GM12891 (cell line): ENCODE results near the gene KBTBD4.

ENCODE experiments used
- DNase-seq: peaks from one replicate; pipeline ENCODE4 v3.0.0; 2011; ENCODE audit warnings: low spot score; ENCODE audit not compliant: insufficient read length
- FAIRE-seq: peaks from 2 replicates; lab custom pipeline; 2011; peaks lifted over from hg19 to GRCh38; lab: Jason Lieb, UNC
- PAX5 ChIP-seq: IDR thresholded peaks from 2 replicates; pipeline ENCODE4 v1.6.1; 2011; ENCODE audit warnings: low read length, moderate library complexity, mild to moderate bottlenecking; ENCODE audit not compliant: insufficient read depth, severe bottlenecking
- POLR2A ChIP-seq: IDR thresholded peaks from 2 replicates; pipeline ENCODE4 v1.6.1; 2011; ENCODE audit warnings: low read depth, low read length, control low read depth
- POLR2AphosphoS5 ChIP-seq: IDR thresholded peaks from 2 replicates; pipeline ENCODE4 v1.6.1; 2011; ENCODE audit warnings: low read depth, low read length, control low read depth
- POU2F2 ChIP-seq: IDR thresholded peaks from 2 replicates; pipeline ENCODE4 v1.6.1; 2011; ENCODE audit warnings: low read depth, mild to moderate bottlenecking, control low read depth, low read length, moderate library complexity
- SPI1 ChIP-seq: IDR thresholded peaks from 2 replicates; pipeline ENCODE4 v1.6.1; 2011; ENCODE audit warnings: low read depth, low read length, control low read depth
- TAF1 ChIP-seq: IDR thresholded peaks from 2 replicates; pipeline ENCODE4 v1.6.1; 2011; ENCODE audit warnings: low read depth, low read length, control low read depth

The KBTBD4 gene

DNA sequence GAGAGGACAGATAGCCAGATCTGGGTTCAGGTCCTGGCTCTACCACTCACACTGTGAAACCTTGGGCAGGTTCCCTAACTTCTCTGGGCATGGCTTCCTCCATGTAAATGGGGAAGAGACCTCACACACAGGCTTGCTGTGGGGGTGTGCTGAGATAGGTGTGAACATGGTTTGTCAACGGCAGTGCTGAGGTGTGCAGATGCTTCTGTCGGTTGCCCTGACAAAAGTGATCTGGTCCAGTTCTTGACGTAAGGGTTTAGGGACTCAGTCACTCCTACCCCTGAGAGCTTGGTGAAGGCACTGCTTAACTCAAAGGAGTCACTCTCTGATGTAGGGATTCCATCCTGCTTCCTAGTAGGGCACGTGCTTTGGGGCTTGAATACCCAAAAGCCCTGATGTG is 13.5 kb upstream of the KBTBD4 start:
- no peak for TF ChIP-seq SPI1
- no peak for TF ChIP-seq TAF1
- no peak for TF ChIP-seq PAX5
- no peak for TF ChIP-seq POLR2AphosphoS5
- TF ChIP-seq POLR2A, result no peak
- DNase-seq, result no peak
- no peak for FAIRE-seq

DNA sequence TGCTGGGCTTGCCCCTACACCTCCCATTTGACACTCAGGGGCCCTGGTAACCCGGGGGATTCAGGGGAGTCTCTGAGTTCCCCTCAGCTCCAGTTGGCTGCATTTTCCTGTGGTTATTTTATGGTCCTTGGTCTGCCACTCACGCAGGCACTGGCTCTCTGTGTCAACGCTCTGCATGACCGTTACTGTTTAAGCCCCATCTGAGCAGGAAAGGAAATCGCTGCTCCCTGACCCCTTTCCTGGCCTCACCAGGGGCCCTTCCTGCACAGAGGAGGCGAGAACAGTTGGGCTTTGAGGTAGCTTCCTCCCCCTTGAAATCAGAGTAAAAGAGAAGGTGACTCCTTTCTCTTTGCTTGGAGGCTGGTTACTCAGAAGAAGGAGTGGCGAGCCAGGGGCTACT is 13.0 kb upstream of the KBTBD4 start:
- DNase-seq (no peak), FAIRE-seq (peak; percentile 47)
- TF ChIP-seq POLR2AphosphoS5 (no peak), POLR2A (no peak), POU2F2 (no peak), SPI1 (no peak), PAX5 (no peak), TAF1 (no peak)

DNA sequence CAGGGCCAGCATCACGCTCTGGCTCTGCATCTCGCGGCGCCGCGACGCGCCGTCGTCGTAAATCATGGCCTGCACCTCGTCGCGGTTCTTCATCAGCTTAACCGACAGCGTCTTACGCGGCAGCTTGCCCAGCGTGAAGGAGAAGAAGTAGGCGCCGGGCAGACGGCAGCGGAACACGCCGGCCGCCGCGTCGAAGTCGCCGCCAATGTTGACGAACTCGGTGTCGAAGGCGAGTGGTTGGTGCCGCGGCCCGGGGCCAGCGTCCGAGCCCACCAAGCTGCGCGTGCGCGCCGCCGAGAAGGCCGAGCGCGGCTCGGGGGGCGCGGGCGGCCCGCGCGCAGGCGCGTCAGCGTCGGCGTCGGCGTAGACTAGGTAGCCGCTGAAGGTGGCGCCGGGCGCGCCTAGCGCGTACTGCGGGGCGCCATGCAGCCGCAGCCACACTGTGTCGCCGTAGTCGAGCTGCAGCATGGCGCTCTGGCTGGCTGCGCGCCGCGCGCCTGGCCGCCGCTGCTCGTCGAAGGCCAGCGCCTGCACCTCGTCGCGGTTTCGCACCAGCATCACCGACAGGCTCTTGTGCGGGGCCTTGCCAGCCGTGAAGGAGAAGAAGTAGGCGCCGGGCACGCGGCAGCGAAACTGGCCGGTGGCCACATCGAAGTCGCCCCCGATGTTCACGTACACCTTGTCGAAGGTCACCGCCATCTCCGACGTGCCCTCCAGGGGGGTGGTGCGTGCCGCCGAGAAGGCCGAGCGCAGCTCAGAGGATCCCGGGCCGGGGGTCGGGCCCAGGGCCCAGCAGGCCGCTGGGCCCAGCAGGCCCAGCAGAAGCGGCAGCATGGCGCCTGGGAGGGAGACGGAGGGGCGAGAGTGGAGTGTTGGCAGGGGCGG is 11.4 kb upstream of the KBTBD4 start:
- no peak for DNase-seq
- FAIRE-seq, result no peak
- TF ChIP-seq PAX5, result no peak
- no peak for TF ChIP-seq SPI1
- TF ChIP-seq POLR2AphosphoS5, result no peak
- TF ChIP-seq POLR2A, result no peak
- no peak for TF ChIP-seq POU2F2
- TF ChIP-seq TAF1, result no peak

DNA sequence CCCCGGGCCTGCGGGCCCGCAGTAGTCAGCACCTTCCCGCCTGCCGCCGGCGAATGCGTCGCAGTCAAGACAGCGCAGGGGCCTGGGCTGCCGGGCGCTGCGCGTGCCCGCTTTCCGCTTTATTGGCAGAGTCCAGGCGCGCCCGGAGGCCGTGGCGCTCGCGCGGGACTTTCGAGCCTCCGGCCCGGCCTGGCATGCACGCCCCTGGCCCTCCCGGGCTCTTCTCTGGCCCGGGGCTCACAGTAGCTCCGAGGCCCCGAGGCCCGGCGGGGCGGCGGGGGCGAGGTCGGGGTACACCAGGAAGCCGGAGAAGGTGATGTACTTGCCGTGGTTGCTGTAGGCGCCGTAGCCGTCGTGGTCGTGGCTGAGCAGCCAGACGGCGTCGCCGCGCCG is 10.8 kb upstream of the KBTBD4 start:
- TF ChIP-seq TAF1, result no peak
- no peak for TF ChIP-seq POLR2A
- DNase-seq (no peak), FAIRE-seq (no peak)

DNA sequence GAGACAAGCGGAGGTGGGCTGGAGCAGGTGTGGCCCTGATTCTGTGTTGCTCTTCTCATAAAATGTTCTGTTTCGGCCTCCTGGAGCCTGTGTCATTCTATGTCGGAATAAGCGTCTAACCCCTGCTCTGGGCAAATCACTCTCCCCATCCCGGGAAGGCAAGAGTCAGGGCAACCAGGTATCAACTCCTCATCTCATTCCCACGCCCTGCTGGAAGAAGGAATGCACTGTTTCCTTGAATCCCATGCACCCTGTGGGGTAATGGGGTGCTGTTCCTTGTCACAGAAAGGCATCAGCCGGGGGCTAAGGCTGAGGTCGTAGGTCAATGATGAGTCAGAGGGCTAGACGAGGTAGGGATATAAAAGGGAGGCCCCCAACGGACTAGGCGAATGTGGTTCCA is 10.3 kb upstream of the KBTBD4 start:
- FAIRE-seq (no peak), DNase-seq (no peak)
- TF ChIP-seq SPI1 (no peak), PAX5 (no peak)

DNA sequence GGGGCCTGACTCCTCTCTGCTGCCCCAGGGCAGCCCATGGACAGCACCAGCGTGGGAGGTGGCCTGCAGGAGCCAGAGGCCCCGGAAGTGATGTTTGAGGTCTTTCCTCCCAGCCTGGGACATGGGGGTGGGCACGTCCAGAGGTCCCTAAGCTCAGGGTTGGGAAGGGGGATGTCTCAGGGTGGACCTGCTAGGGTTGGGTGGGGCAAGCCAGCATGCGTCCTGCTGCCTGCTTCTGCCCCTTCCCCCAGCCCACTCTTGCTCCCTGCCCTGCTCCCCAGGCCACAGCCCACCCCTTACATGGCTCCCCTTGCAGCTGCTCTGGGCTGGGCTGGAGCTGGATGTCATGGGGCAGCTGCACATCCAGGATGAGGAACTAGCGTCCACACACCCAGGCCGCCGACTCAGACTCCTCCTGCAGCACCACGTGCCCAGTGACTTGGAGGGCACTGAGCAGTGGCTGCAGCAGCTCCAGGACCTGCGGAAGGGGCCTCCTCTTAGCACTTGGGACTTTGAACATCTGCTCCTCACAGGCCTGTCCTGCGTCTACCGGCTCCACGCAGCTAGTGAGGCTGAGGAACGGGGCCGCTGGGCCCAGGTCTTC is 9.1 kb upstream of the KBTBD4 start:
- TF ChIP-seq SPI1 (no peak), POLR2A (no peak), POU2F2 (no peak), PAX5 (no peak), TAF1 (no peak), POLR2AphosphoS5 (no peak)
- no peak for FAIRE-seq
- no peak for DNase-seq

DNA sequence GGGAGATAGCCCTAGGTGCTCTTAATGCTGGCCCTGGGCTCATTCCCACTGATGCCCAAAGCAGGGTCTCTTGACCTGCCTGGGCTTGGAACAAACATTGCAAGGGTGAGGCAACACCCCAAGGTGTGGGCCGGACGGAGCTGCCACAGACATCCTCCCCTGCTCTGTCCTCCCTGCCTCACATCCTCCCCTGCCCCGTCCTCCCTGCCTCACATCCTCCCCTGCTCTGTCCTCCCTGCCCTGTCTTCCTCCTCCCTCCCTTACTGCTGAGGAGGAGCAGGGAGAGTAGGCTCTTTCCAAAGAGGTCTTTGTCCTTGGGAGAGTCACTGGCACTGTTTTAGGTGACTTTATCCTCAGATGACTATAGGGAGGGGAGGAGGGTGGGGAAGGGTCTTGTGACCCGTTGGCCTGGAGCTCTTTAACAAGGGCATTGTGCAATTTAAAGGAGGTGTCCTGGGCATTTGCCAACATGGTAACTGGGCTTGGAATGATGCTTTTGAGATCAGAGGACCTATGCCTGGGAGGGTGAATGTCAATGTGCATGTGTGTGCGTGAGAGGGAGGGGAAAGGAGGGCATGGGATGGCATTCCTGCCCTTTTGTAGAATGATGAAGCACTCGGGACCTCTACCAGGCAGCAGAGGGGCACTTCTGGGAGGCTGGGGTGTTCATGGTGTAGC is 8.4 kb upstream of the KBTBD4 start:
- TF ChIP-seq TAF1, result no peak
- FAIRE-seq (no peak), DNase-seq (no peak)

DNA sequence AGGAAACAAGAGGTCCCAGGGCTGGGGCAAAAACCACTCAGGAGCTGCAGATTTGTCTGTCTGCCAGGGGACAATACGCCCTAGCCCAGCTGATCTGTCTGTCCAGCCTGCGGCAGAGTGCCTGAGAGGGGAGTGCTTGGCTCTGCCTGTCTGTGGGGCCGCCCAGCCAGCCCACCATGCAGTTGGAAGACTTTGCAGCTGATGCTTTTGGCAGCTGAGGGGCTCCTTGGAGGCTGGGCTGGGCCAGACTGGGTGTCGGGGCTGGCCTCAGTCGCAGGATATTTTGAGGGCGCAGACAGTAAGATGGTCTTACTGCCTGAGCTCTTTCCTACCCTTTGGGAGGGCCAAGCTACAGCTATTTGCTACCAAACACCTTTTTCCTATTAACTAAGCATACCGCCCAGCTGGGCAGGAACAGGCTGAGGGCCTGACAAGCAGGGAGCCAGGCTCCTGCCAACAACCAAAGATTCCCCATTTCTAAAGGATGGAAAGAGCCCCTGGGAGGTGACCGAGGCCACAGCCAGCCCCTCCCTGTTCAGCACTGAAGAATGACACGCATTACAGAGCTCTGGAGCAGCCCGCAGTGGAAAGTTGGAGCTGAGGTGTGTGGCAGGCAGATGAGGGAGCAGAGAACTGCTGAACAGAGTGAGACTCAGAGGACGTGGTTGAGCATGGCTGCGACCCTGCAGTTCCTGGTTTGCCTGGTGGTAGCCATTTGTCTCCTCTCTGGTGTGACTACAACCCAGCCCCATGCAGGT is 7.5 kb upstream of the KBTBD4 start, which contains the start of gene FAM180B:
Gene FAM180B, plus strand, starts transcription at position 581 of the 758 bp plus-strand sequence. Its CDS starts 91 bp downstream, at position 672.
- no peak for FAIRE-seq
- TF ChIP-seq POU2F2 (no peak), TAF1 (no peak), POLR2A (no peak)
- DNase-seq, result no peak

DNA sequence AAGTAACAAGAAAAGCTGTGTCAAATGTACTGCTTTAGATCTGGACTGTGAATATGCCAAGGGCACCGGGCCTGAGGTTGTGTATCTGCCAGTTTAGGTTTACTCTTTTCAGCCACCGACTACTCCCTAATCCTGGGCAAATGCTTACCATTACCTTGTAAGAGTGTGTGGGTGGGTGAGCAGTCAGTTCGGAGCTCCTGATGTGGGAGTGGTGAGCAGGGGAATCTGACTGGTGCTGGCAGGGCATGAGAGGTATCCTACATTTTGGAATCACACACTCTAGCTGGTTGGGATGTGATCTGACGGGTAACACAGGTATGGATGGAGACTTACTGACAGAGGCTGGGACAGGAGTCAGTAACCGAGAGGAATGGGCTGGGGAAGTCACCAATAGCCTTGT is 5.1 kb upstream of the KBTBD4 start:
- 0 out of 2 replicates have a peak, but pooled peaks have one; percentile 24 for TF ChIP-seq POLR2AphosphoS5
- no peak for TF ChIP-seq POU2F2
- no peak for FAIRE-seq
- DNase-seq, result no peak

DNA sequence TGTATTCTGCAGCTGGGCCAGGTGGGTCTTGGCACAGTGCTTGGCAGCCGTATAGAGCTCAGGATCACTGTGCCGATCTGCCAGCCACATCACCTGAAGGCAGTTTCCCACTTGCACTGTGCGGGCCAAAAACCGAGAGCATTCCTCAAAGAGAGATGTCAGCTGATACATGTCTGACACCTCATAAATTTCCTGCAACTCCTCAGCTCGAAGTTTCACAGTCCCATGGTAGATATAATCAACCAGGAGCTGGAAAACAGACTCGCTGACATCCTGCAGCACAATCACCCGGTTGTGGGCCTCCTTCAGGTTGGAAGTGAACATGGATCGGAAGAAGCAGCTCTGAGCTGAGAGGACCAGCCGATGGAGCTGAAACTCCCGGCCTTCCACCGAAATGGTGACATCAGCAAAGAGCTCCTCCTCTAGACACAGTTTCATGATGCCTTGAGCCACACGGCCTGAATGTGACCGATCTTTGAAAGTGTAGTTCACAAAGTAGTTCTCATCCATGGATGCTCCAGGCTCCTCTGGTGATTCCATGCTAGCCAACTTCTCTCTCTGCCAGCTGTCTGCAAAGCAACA is 1.2 kb downstream of the KBTBD4 start:
- FAIRE-seq (no peak), DNase-seq (no peak)
- no peak for TF ChIP-seq PAX5

DNA sequence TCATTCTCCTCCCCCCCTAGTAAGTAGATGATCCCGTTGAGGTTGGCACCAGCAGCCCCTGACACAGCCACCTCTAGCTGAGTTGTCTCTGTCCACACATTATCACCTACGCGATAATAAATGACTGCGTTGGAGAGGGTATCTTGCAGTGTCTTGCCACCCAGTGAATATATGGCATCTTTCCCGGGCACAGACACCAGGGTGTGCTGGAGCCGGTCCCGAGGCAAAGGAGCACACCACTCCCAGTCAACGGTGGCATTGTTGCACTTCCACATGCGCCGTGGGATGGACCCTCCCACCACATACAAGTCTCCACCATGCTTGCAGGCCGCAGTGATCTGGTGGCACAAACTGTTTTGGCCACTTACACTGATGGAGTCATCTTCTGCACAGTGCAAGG is 5.4 kb downstream of the KBTBD4 start:
- DNase-seq (no peak), FAIRE-seq (no peak)
- TF ChIP-seq POU2F2, result no peak
- no peak for TF ChIP-seq SPI1
- TF ChIP-seq POLR2AphosphoS5, result no peak; the same call in 1 of the 2 replicates
- no peak for TF ChIP-seq TAF1
- no peak for TF ChIP-seq POLR2A
- no peak for TF ChIP-seq PAX5
